Keratinocyte (primary cell): ENCODE results near the gene CCM2. TPM values are rescaled to one million over a fixed set of nuclear protein-coding genes. Genes with fewer than 3 reads are reported as not detected.

Experiments
- DNase-seq: peaks from one replicate; pipeline ENCODE4 v3.0.0-alpha.2; 2011; ENCODE audit warnings: low read depth, missing footprints, low spot score
- FAIRE-seq: peaks from 2 replicates; lab custom pipeline; 2011; peaks lifted over from hg19 to GRCh38; lab: Jason Lieb, UNC
- H2AFZ ChIP-seq: 2 replicates; pipeline ENCODE4 v1.6.0; 2012; ENCODE audit warnings: low read length, control low read depth, inconsistent platforms; ENCODE audit not compliant: control insufficient read depth
- H3K27ac ChIP-seq: 2 replicates; pipeline ENCODE4 v1.5.1; 2011; ENCODE audit warnings: low read length; ENCODE audit not compliant: control insufficient read depth, insufficient read depth
- H3K27me3 ChIP-seq: 3 replicates; pipeline ENCODE4 v1.6.0; 2011; ENCODE audit warnings: low read length; ENCODE audit not compliant: control insufficient read depth, insufficient read depth; ENCODE audit errors: extremely low read depth
- H3K36me3 ChIP-seq, 2 experiments: 2 replicates in 1 of 2; 3 replicates in 1 of 2; pipeline ENCODE4 v1.5.1; 2011; ENCODE audit warnings: low read length in 2 of 2, mild to moderate bottlenecking in 1 of 2; ENCODE audit not compliant: control insufficient read depth in 2 of 2, insufficient read depth in 2 of 2; ENCODE audit errors: extremely low read depth in 1 of 2
- H3K4me1 ChIP-seq: 3 replicates; pipeline ENCODE4 v1.5.1; 2011; ENCODE audit warnings: low read length; ENCODE audit not compliant: control insufficient read depth, insufficient read depth; ENCODE audit errors: extremely low read depth
- H3K4me2 ChIP-seq: 3 replicates; pipeline ENCODE4 v1.6.0; 2011; ENCODE audit warnings: low read depth, low read length; ENCODE audit not compliant: control insufficient read depth, insufficient read depth; ENCODE audit errors: extremely low read depth
- H3K4me3 ChIP-seq, 3 experiments: fragments of 200-600 bp in 1 of 3; sonication (generic) in 1 of 3; 2 replicates in 2 of 3; 3 replicates in 1 of 3; pipeline ENCODE4 v1.5.1; 2011 to 2016; ENCODE audit warnings: low read length in 3 of 3, mild to moderate bottlenecking in 3 of 3, control low read depth in 2 of 3, inconsistent platforms in 1 of 3, low read depth in 1 of 3, mixed read lengths in 1 of 3, mixed run types in 1 of 3, moderate library complexity in 1 of 3; ENCODE audit not compliant: control insufficient read depth in 2 of 3, insufficient read depth in 2 of 3; ENCODE audit errors: extremely low read depth in 1 of 3
- H3K79me2 ChIP-seq: 2 replicates; pipeline ENCODE4 v1.6.0; 2012; ENCODE audit warnings: low read length; ENCODE audit not compliant: control insufficient read depth, insufficient read depth
- H3K9ac ChIP-seq: 3 replicates; pipeline ENCODE4 v1.6.0; 2011; ENCODE audit warnings: low read length; ENCODE audit not compliant: control insufficient read depth, insufficient read depth; ENCODE audit errors: extremely low read depth
- H3K9me1 ChIP-seq: 3 replicates; pipeline ENCODE4 v1.6.0; 2011; ENCODE audit warnings: low read length; ENCODE audit not compliant: control insufficient read depth, insufficient read depth; ENCODE audit errors: extremely low read depth
- H3K9me3 ChIP-seq: 2 replicates; pipeline ENCODE4 v1.5.1; 2012; ENCODE audit warnings: low read depth, low read length; ENCODE audit not compliant: control insufficient read depth
- H4K20me1 ChIP-seq: 3 replicates; pipeline ENCODE4 v1.6.0; 2011; ENCODE audit warnings: low read length; ENCODE audit not compliant: control insufficient read depth, insufficient read depth; ENCODE audit errors: extremely low read depth
- EZH2 ChIP-seq: IDR thresholded peaks from one replicate; pipeline ENCODE4 v1.6.1; 2012; ENCODE audit warnings: inconsistent platforms, mild to moderate bottlenecking, low read length, moderate library complexity
- dilution Hi-C: fragments of 300-500 bp; cut with MboI; formaldehyde crosslinking; loops from one replicate; pipeline ENCODE4 v1.7.0; 2020; ENCODE audit warnings: low sequenced_read_pairs; ENCODE audit not compliant: extremely low pct_ligation_motif_present
- polyA plus RNA-seq, 5 experiments: library from polyadenylated mRNA; depleted of rRNA in 3 of 5; stranded (reverse) in 3 of 5; stranded (forward) in 1 of 5; unstranded in 1 of 5; fragments of >200 nt; gene quantifications; 1 replicate in 1 of 5; 2 replicates in 3 of 5; 3 replicates in 1 of 5; pipeline versions ENCODE4 v1.2.1 to v1.2.3, GENCODE V29; 2011 to 2012; ENCODE audit warnings: missing spikeins in 2 of 5, low read depth in 1 of 5, low replicate concordance in 1 of 5
- TF ChIP-seq, protein P1 (sequence below), 3 experiments: IDR thresholded peaks in 1 of 3; conservative IDR thresholded peaks in 1 of 3; optimal IDR thresholded peaks in 1 of 3; 2 replicates in 2 of 3; 3 replicates in 1 of 3; pipeline versions ENCODE3 to v1.5.1; 2011; ENCODE audit warnings: low read length in 3 of 3, mild to moderate bottlenecking in 3 of 3, moderate library complexity in 2 of 3, control low read depth in 1 of 3, inconsistent platforms in 1 of 3; ENCODE audit not compliant: insufficient read depth in 2 of 3; ENCODE audit errors: extremely low read depth in 1 of 3

Gene CCM2
- polyA plus RNA-seq, 1 donor (not counting 4 experiments of a cell fraction or from before 2014, with no cell fraction given), result 44.8 TPM

- H3K9me3 ChIP-seq, result no peaks in the 10 kb centered on the region
- H3K27me3 ChIP-seq, result no peaks in the 10 kb centered on the region
- H3K9me1 ChIP-seq, result no peaks in the 10 kb centered on the region
- FAIRE-seq (no peak), DNase-seq (no peak)
- no peaks in the 10 kb centered on the region for H3K79me2 ChIP-seq
- no peaks in the 10 kb centered on the region for H3K36me3 ChIP-seq
- dilution Hi-C loops, result no loop called here
- no peaks in the 10 kb centered on the region for H3K4me1 ChIP-seq
- no peak overlapping the region for H3K27ac ChIP-seq
- H3K9ac ChIP-seq, result no peak overlapping the region
- H3K4me2 ChIP-seq, result no peak overlapping the region
- H4K20me1 ChIP-seq, result no peaks in the 10 kb centered on the region
- no peak overlapping the region for H2AFZ ChIP-seq
- H3K4me3 ChIP-seq, result no peak overlapping the region
- no peak for TF ChIP-seq EZH2
- TF ChIP-seq, protein P1, sequence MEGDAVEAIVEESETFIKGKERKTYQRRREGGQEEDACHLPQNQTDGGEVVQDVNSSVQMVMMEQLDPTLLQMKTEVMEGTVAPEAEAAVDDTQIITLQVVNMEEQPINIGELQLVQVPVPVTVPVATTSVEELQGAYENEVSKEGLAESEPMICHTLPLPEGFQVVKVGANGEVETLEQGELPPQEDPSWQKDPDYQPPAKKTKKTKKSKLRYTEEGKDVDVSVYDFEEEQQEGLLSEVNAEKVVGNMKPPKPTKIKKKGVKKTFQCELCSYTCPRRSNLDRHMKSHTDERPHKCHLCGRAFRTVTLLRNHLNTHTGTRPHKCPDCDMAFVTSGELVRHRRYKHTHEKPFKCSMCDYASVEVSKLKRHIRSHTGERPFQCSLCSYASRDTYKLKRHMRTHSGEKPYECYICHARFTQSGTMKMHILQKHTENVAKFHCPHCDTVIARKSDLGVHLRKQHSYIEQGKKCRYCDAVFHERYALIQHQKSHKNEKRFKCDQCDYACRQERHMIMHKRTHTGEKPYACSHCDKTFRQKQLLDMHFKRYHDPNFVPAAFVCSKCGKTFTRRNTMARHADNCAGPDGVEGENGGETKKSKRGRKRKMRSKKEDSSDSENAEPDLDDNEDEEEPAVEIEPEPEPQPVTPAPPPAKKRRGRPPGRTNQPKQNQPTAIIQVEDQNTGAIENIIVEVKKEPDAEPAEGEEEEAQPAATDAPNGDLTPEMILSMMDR (optimal IDR thresholded peaks at IDR 0.05 in 1 of 3, IDR thresholded peaks at IDR 0.05 in 1 of 3, conservative IDR thresholded peaks at IDR 0.05 in 1 of 3; ENCODE audit: extremely low read depth in 1 of 3, insufficient read depth in 2 of 3, low read length in 3 of 3), result no peak
These were observed 123.2 kb downstream of the CCM2 start for GRCh38 chr7:45122975-45123860.

DNA sequence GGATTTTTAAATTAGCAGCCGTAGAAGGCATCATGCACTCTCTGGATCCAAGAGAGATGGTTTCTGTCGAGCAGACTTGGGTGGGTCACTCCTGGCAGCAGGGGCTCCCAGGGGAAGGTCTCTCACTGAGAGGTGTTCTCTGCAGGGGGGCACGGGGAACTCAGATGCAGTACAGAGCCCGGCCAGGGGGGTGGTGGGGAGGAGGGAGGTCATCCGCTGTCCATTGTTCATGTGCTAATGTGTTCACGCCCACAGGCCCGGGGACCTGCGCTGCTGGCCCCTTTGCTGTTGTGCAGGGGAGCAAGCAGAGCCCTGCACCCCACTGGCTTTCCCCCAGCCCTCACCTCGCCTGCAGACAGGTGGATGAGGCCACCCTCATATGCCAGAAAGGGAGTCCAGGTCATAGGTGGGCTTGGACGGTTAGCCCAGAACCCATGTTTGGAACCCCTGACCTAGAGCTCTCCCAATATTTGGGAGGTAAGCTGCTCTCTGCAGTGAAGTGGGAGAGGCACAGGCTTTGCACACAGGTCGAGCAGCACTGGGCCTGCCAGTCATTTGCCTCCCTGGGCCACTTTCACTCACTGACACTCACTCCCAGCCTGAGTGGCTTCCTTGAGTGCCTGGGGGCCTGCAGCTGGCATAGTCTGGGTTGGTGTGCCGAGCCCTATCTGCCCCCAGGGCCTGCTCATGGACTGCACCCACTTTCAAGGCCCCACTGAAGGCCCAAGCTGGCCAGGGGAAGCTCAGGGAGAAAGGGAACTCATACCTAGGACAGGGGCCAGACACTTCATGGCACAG lies 124.1 kb downstream of the CCM2 start:
- H3K9ac ChIP-seq, result no peak overlapping the region
- TF ChIP-seq, protein P1 (optimal IDR thresholded peaks at IDR 0.05 in 1 of 3, IDR thresholded peaks at IDR 0.05 in 1 of 3, conservative IDR thresholded peaks at IDR 0.05 in 1 of 3; ENCODE audit: extremely low read depth in 1 of 3, insufficient read depth in 2 of 3, low read length in 3 of 3), result no peak
- TF ChIP-seq EZH2, result no peak
- H3K4me1 ChIP-seq, result no peaks in the 10 kb centered on the region
- no peak for FAIRE-seq
- H3K79me2 ChIP-seq, result no peaks in the 10 kb centered on the region
- no peaks in the 10 kb centered on the region for H3K9me1 ChIP-seq
- H4K20me1 ChIP-seq, result no peaks in the 10 kb centered on the region
- no peaks in the 10 kb centered on the region for H3K27me3 ChIP-seq
- H3K4me3 ChIP-seq, result no peak overlapping the region
- dilution Hi-C loops, result no loop called here
- H3K9me3 ChIP-seq, result no peaks in the 10 kb centered on the region
- H3K4me2 ChIP-seq, result no peak overlapping the region
- DNase-seq, result no peak
- H3K27ac ChIP-seq, result no peak overlapping the region
- H2AFZ ChIP-seq, result no peak overlapping the region
- no peaks in the 10 kb centered on the region for H3K36me3 ChIP-seq
